ENCODE measurements around the gene HTR7.
"Not testable (repeated sequence)": the region's sequence is repeated elsewhere in the genome, so short reads cannot be mapped to it uniquely, and the experiment has no call there.

HTR7 gene

GRCh38 chr10:90816466-90816865 lies 41.4 kb downstream of the HTR7 start:
- no peak for ATAC-seq (ENCODE audit: insufficient read depth, low read depth)
- Histone ChIP-seq H3K4me1 (ENCODE audit: insufficient read depth, low read length) (no peaks in the 10 kb centered on the region), H2AFZ (ENCODE audit: low read depth, low read length) (no peak overlapping the region), H3K79me2 (ENCODE audit: insufficient read depth, low read length) (no peaks in the 10 kb centered on the region), H3K27ac (ENCODE audit: low read length) (no peak overlapping the region), H4K20me1 (ENCODE audit: insufficient read depth, low read length) (no peaks in the 10 kb centered on the region), H3K4me3 (ENCODE audit: low read depth in 1 of 2, low read length in 2 of 2) (no peak overlapping the region), H3K9me3 (ENCODE audit: insufficient read depth, low read length, severe bottlenecking) (peaks cover 1% of the 10 kb centered on the region), H3K36me3 (ENCODE audit: insufficient read depth, low read length) (no peaks in the 10 kb centered on the region), H3K9ac (ENCODE audit: low read depth, low read length) (no peak overlapping the region), H3K27me3 (ENCODE audit: insufficient read depth, low read length, poor library complexity) (peaks cover 2% of the 10 kb centered on the region), H3K4me2 (ENCODE audit: insufficient read depth, low read length) (no peak overlapping the region)
- DNase-seq = no peak
- TF ChIP-seq EZH2 (IDR thresholded peaks at IDR 0.05; ENCODE audit: borderline replicate concordance, low read depth, low read length, severe bottlenecking) = no peak
- no peak for TF ChIP-seq CTCF (IDR thresholded peaks at IDR 0.05; ENCODE audit: borderline replicate concordance, extremely low read depth, low read length, poor library complexity, severe bottlenecking)

- Histone ChIP-seq H3K27ac (ENCODE audit: low read length) (no peak overlapping the region), H3K4me3 (ENCODE audit: low read depth in 1 of 2, low read length in 2 of 2) (no peak overlapping the region), H4K20me1 (ENCODE audit: insufficient read depth, low read length) (no peaks in the 10 kb centered on the region), H2AFZ (ENCODE audit: low read depth, low read length) (no peak overlapping the region), H3K27me3 (ENCODE audit: insufficient read depth, low read length, poor library complexity) (no peaks in the 10 kb centered on the region), H3K36me3 (ENCODE audit: insufficient read depth, low read length) (no peaks in the 10 kb centered on the region), H3K4me2 (ENCODE audit: insufficient read depth, low read length) (no peak overlapping the region), H3K4me1 (ENCODE audit: insufficient read depth, low read length) (no peaks in the 10 kb centered on the region), H3K9me3 (ENCODE audit: insufficient read depth, low read length, severe bottlenecking) (no peaks in the 10 kb centered on the region), H3K9ac (ENCODE audit: low read depth, low read length) (no peak overlapping the region), H3K79me2 (ENCODE audit: insufficient read depth, low read length) (no peaks in the 10 kb centered on the region)
- ATAC-seq (ENCODE audit: insufficient read depth, low read depth) (no peak), DNase-seq (no peak)
- TF ChIP-seq CTCF (IDR thresholded peaks at IDR 0.05; ENCODE audit: borderline replicate concordance, extremely low read depth, low read length, poor library complexity, severe bottlenecking) = no peak
- TF ChIP-seq EZH2 (IDR thresholded peaks at IDR 0.05; ENCODE audit: borderline replicate concordance, low read depth, low read length, severe bottlenecking) = no peak
Observed at GRCh38 chr10:90813594-90814365, 44.1 kb downstream of the HTR7 start.

- not testable (repeated sequence) for H4K20me1 ChIP-seq (ENCODE audit: insufficient read depth, low read length); H3K9ac ChIP-seq (ENCODE audit: low read depth, low read length); H3K36me3 ChIP-seq (ENCODE audit: insufficient read depth, low read length); H3K27me3 ChIP-seq (ENCODE audit: insufficient read depth, low read length, poor library complexity); H3K79me2 ChIP-seq (ENCODE audit: insufficient read depth, low read length); H2AFZ ChIP-seq (ENCODE audit: low read depth, low read length); H3K4me3 ChIP-seq (ENCODE audit: low read depth in 1 of 2, low read length in 2 of 2); DNase-seq; H3K4me1 ChIP-seq (ENCODE audit: insufficient read depth, low read length); H3K4me2 ChIP-seq (ENCODE audit: insufficient read depth, low read length); H3K9me3 ChIP-seq (ENCODE audit: insufficient read depth, low read length, severe bottlenecking); ATAC-seq (ENCODE audit: insufficient read depth, low read depth); H3K27ac ChIP-seq (ENCODE audit: low read length)
Observed at GRCh38 chr10:90807106-90807505, 50.7 kb downstream of the HTR7 start.

GRCh38 chr10:90806677-90807076 lies 51.2 kb downstream of the HTR7 start:
- H3K4me1 ChIP-seq (ENCODE audit: insufficient read depth, low read length) = no peaks in the 10 kb centered on the region
- ATAC-seq (ENCODE audit: insufficient read depth, low read depth) (no peak), DNase-seq (no peak)
- no peak for TF ChIP-seq CTCF (IDR thresholded peaks at IDR 0.05; ENCODE audit: borderline replicate concordance, extremely low read depth, low read length, poor library complexity, severe bottlenecking)
- TF ChIP-seq EZH2 (IDR thresholded peaks at IDR 0.05; ENCODE audit: borderline replicate concordance, low read depth, low read length, severe bottlenecking) = no peak
- H4K20me1 ChIP-seq (ENCODE audit: insufficient read depth, low read length) = no peaks in the 10 kb centered on the region
- H3K4me3 ChIP-seq (ENCODE audit: low read depth in 1 of 2, low read length in 2 of 2) = no peak overlapping the region
- no peak overlapping the region for H3K9ac ChIP-seq (ENCODE audit: low read depth, low read length)
- no peaks in the 10 kb centered on the region for H3K79me2 ChIP-seq (ENCODE audit: insufficient read depth, low read length)
- H3K36me3 ChIP-seq (ENCODE audit: insufficient read depth, low read length) = no peaks in the 10 kb centered on the region
- H3K4me2 ChIP-seq (ENCODE audit: insufficient read depth, low read length) = no peak overlapping the region
- no peaks in the 10 kb centered on the region for H3K9me3 ChIP-seq (ENCODE audit: insufficient read depth, low read length, severe bottlenecking)
- no peak overlapping the region for H2AFZ ChIP-seq (ENCODE audit: low read depth, low read length)
- H3K27ac ChIP-seq (ENCODE audit: low read length) = no peak overlapping the region
- peaks cover 3% of the 10 kb centered on the region for H3K27me3 ChIP-seq (ENCODE audit: insufficient read depth, low read length, poor library complexity)

Data from DND-41 (cell line).